ENCODE data around the gene MBTPS1. TPM values are rescaled to one million over a fixed set of nuclear protein-coding genes. Genes with fewer than 3 reads are reported as not detected.

MBTPS1 gene
- total and polyA plus RNA-seq, 2 experiments from 2014 or later = 18.1 to 49.3 TPM

DNA sequence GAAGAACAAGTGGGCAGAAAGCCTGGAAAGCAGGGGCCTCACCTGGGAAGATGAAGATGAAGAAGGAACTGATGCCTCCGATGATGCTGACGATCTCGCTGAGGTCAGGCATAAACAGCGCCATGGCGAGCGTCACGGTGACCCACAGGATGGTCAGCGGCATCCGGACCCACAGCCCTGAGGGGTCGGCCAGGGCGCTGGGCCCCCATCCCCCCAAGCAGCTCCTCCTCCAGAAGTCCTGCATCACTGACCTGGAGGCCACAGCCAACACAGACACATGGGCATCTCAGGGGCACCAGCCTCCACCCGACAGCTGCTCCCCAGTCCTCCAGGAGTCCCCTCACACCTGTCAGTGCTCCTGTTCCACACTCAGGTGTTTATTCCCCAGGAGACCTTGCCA is 100.3 kb downstream of the MBTPS1 start:
- H3K27ac Mint-ChIP-seq = no peak overlapping the region
- no peaks in the 10 kb centered on the region for H3K9me2 ChIP-seq (ENCODE audit: insufficient read depth)
- DNase-seq (ENCODE audit: low spot score) = no peak
- no peak overlapping the region for H2AFZ ChIP-seq
- no peak overlapping the region for H3K4me3 ChIP-seq
- H3K9me3 Mint-ChIP-seq = peaks cover 19% of the 10 kb centered on the region
- no peaks in the 10 kb centered on the region for H3K27me3 ChIP-seq (ENCODE audit: insufficient read depth)
- H4K20me1 ChIP-seq (replicated peaks; ENCODE audit: insufficient read depth) = no peaks in the 10 kb centered on the region
- ATAC-seq = no peak
- no peaks in the 10 kb centered on the region; the same call in 1 of the 2 replicates for H3K4me1 ChIP-seq (ENCODE audit: insufficient read depth)
- no peak for TF ChIP-seq ZNF331 (CRISPR knock-in tag; IDR thresholded peaks at IDR 0.05; ENCODE audit: low read depth)
- TF ChIP-seq JUNB (IDR thresholded peaks at IDR 0.05; ENCODE audit: unreplicated experiment) = no peak
- TF ChIP-seq, protein P1, sequence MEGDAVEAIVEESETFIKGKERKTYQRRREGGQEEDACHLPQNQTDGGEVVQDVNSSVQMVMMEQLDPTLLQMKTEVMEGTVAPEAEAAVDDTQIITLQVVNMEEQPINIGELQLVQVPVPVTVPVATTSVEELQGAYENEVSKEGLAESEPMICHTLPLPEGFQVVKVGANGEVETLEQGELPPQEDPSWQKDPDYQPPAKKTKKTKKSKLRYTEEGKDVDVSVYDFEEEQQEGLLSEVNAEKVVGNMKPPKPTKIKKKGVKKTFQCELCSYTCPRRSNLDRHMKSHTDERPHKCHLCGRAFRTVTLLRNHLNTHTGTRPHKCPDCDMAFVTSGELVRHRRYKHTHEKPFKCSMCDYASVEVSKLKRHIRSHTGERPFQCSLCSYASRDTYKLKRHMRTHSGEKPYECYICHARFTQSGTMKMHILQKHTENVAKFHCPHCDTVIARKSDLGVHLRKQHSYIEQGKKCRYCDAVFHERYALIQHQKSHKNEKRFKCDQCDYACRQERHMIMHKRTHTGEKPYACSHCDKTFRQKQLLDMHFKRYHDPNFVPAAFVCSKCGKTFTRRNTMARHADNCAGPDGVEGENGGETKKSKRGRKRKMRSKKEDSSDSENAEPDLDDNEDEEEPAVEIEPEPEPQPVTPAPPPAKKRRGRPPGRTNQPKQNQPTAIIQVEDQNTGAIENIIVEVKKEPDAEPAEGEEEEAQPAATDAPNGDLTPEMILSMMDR (conservative IDR thresholded peaks at IDR 0.05; ENCODE audit: low read depth in 2 of 2) = no peak
- no peak for TF ChIP-seq ZNF114 (CRISPR knock-in tag; IDR thresholded peaks at IDR 0.05)
- TF ChIP-seq, protein P2, sequence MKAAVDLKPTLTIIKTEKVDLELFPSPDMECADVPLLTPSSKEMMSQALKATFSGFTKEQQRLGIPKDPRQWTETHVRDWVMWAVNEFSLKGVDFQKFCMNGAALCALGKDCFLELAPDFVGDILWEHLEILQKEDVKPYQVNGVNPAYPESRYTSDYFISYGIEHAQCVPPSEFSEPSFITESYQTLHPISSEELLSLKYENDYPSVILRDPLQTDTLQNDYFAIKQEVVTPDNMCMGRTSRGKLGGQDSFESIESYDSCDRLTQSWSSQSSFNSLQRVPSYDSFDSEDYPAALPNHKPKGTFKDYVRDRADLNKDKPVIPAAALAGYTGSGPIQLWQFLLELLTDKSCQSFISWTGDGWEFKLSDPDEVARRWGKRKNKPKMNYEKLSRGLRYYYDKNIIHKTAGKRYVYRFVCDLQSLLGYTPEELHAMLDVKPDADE (IDR thresholded peaks at IDR 0.05) = no peak
- no peak for TF ChIP-seq POLR2AphosphoS5 (IDR thresholded peaks at IDR 0.05; ENCODE audit: low read depth)
- TF ChIP-seq, protein P3, sequence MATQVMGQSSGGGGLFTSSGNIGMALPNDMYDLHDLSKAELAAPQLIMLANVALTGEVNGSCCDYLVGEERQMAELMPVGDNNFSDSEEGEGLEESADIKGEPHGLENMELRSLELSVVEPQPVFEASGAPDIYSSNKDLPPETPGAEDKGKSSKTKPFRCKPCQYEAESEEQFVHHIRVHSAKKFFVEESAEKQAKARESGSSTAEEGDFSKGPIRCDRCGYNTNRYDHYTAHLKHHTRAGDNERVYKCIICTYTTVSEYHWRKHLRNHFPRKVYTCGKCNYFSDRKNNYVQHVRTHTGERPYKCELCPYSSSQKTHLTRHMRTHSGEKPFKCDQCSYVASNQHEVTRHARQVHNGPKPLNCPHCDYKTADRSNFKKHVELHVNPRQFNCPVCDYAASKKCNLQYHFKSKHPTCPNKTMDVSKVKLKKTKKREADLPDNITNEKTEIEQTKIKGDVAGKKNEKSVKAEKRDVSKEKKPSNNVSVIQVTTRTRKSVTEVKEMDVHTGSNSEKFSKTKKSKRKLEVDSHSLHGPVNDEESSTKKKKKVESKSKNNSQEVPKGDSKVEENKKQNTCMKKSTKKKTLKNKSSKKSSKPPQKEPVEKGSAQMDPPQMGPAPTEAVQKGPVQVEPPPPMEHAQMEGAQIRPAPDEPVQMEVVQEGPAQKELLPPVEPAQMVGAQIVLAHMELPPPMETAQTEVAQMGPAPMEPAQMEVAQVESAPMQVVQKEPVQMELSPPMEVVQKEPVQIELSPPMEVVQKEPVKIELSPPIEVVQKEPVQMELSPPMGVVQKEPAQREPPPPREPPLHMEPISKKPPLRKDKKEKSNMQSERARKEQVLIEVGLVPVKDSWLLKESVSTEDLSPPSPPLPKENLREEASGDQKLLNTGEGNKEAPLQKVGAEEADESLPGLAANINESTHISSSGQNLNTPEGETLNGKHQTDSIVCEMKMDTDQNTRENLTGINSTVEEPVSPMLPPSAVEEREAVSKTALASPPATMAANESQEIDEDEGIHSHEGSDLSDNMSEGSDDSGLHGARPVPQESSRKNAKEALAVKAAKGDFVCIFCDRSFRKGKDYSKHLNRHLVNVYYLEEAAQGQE (IDR thresholded peaks at IDR 0.05; ENCODE audit: unreplicated experiment) = no peak
- TF ChIP-seq CREB1 (CRISPR knock-in tag; IDR thresholded peaks at IDR 0.05; ENCODE audit: low read depth) = no peak
- no peak for TF ChIP-seq EZH2phosphoT487 (IDR thresholded peaks at IDR 0.05; ENCODE audit: unreplicated experiment)
- TF ChIP-seq STAT1 (IDR thresholded peaks at IDR 0.05; ENCODE audit: unreplicated experiment) = no peak
- TF ChIP-seq, protein P4, sequence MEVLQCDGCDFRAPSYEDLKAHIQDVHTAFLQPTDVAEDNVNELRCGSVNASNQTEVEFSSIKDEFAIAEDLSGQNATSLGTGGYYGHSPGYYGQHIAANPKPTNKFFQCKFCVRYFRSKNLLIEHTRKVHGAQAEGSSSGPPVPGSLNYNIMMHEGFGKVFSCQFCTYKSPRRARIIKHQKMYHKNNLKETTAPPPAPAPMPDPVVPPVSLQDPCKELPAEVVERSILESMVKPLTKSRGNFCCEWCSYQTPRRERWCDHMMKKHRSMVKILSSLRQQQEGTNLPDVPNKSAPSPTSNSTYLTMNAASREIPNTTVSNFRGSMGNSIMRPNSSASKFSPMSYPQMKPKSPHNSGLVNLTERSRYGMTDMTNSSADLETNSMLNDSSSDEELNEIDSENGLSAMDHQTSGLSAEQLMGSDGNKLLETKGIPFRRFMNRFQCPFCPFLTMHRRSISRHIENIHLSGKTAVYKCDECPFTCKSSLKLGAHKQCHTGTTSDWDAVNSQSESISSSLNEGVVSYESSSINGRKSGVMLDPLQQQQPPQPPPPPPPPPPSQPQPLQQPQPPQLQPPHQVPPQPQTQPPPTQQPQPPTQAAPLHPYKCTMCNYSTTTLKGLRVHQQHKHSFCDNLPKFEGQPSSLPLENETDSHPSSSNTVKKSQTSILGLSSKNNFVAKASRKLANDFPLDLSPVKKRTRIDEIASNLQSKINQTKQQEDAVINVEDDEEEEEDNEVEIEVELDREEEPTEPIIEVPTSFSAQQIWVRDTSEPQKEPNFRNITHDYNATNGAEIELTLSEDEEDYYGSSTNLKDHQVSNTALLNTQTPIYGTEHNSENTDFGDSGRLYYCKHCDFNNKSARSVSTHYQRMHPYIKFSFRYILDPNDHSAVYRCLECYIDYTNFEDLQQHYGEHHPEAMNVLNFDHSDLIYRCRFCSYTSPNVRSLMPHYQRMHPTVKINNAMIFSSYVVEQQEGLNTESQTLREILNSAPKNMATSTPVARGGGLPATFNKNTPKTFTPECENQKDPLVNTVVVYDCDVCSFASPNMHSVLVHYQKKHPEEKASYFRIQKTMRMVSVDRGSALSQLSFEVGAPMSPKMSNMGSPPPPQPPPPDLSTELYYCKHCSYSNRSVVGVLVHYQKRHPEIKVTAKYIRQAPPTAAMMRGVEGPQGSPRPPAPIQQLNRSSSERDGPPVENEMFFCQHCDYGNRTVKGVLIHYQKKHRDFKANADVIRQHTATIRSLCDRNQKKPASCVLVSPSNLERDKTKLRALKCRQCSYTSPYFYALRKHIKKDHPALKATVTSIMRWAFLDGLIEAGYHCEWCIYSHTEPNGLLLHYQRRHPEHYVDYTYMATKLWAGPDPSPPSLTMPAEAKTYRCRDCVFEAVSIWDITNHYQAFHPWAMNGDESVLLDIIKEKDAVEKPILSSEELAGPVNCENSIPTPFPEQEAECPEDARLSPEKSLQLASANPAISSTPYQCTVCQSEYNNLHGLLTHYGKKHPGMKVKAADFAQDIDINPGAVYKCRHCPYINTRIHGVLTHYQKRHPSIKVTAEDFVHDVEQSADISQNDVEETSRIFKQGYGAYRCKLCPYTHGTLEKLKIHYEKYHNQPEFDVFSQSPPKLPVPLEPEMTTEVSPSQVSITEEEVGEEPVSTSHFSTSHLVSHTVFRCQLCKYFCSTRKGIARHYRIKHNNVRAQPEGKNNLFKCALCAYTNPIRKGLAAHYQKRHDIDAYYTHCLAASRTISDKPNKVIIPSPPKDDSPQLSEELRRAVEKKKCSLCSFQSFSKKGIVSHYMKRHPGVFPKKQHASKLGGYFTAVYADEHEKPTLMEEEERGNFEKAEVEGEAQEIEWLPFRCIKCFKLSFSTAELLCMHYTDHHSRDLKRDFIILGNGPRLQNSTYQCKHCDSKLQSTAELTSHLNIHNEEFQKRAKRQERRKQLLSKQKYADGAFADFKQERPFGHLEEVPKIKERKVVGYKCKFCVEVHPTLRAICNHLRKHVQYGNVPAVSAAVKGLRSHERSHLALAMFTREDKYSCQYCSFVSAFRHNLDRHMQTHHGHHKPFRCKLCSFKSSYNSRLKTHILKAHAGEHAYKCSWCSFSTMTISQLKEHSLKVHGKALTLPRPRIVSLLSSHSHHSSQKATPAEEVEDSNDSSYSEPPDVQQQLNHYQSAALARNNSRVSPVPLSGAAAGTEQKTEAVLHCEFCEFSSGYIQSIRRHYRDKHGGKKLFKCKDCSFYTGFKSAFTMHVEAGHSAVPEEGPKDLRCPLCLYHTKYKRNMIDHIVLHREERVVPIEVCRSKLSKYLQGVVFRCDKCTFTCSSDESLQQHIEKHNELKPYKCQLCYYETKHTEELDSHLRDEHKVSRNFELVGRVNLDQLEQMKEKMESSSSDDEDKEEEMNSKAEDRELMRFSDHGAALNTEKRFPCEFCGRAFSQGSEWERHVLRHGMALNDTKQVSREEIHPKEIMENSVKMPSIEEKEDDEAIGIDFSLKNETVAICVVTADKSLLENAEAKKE (CRISPR knock-in tag; IDR thresholded peaks at IDR 0.05) = no peak
- no peak for TF ChIP-seq NANOG (IDR thresholded peaks at IDR 0.05; ENCODE audit: borderline replicate concordance)
- no peak for TF ChIP-seq EZH2 (IDR thresholded peaks at IDR 0.05; ENCODE audit: low read depth, unreplicated experiment)
- no peak overlapping the region for H3K4me2 ChIP-seq
- H3K4me1 Mint-ChIP-seq = peaks cover 7% of the 10 kb centered on the region
- H3K36me3 Mint-ChIP-seq (ENCODE audit: low read depth) = peaks cover 5% of the 10 kb centered on the region
- no peaks in the 10 kb centered on the region for H3K36me3 ChIP-seq (ENCODE audit: insufficient read depth)
- H3K27me3 Mint-ChIP-seq (ENCODE audit: insufficient read depth, low read depth, poor library complexity) = peaks cover 6% of the 10 kb centered on the region
- H3F3A ChIP-seq (replicated peaks; ENCODE audit: low read depth) = no peaks in the 10 kb centered on the region
- no peak overlapping the region for H3K27ac ChIP-seq (ENCODE audit: low read depth)
- H3K79me2 ChIP-seq (replicated peaks; ENCODE audit: insufficient read depth) = no peaks in the 10 kb centered on the region
- no peak overlapping the region for H3K4me3 Mint-ChIP-seq

All from GM23338 (cell line).